Right hindlimb (tissue), 1 donor: ENCODE results near the gene ACSS1.

Experiments used
- DNase-seq: peaks from one replicate; pipeline ENCODE4 v3.0.0-alpha.2; 2018

Gene ACSS1

DNA sequence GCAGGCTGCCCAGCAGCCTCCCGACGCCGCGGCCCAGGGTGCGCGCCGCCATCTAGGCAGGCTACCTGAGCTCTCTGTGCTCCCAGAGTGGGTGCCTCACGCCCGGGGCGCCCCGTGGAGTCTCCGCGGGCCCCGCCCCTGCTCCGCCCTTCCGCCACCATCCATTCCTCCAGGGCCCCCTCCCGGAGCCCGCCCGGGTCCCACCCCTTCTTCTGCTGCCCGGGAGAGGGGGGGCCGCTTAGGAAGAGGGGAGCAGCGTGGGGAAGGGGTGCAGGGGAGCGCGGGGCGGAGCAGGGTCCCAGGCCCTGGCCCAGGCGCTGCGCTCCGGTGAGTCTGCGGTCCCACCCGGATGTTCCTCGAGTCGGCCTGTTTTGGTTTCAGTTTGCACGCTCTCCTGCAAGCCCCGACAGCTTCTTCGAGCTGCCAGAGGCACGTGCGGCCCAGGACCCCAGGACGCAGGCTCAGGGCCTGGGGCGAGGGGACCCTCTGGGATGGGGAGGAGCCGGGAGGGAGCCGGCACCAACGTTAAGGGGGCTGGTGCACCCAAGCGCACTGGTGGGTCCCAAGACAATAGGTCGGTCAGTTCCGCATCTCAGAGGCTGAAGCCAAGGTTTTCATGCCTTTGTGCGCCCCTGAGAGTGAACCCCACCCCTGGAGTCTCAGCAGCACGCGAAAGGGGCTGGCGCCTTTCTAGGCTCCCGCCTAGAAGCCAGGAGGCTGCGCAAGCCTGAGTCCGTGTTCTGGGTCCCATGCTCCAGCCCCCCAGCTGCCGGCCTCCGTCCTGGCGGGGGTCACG lies at the start of gene ACSS1:
TSS of gene ACSS1 (minus strand) at position 89 of the 796 bp plus-strand sequence. CDS start at position 52, 37 bp downstream.
- DNase-seq, result peak; percentile 66

- no peak for DNase-seq
Measured at GRCh38 chr20:25103526-25103925, 45.6 kb upstream of the ACSS1 start.

DNA sequence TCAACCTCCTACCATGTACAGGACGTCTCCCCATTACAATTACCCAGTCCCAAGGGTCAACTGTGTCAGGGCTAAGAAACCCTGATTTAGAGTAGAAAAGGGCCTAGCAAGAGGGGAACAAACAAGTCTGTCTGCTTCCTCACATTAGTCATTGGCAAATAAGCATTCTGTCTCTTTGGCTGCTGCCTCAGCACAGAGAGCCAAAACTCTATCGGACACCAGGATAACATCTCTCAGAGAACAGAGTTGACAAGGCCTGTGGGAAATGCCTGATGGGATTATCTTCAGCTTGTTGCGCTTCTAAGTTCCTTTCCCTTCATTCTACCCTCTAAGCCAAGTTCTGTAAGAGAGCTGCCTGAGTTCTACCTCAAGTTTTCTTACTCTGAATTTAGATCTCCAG lies 43.0 kb upstream of the ACSS1 start:
- DNase-seq, result no peak

DNA sequence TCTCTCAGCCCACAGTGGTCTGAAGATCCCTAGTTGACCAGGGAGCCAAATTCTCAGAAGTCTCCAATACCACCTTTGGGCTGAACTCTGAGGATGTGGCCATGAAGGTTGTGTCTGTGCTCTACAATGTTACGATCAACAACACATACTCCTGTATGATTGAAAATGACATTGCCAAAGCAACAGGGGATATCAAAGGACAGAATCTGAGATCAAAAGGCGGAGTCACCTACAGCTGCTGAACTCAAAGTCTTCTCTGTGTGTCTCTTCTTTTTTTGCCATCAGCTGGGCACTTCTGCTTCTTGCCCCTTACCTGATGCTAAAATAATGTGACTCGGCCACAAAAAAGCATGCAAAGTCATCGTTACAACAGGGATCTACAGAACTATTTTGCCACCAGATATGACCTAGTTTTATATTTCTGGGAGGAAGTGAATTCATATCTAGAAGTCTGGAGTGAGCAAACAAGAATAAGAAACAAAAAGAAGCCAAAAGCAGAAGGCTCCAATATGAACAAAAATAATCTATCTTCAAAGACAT lies 41.7 kb upstream of the ACSS1 start:
- no peak for DNase-seq

DNA sequence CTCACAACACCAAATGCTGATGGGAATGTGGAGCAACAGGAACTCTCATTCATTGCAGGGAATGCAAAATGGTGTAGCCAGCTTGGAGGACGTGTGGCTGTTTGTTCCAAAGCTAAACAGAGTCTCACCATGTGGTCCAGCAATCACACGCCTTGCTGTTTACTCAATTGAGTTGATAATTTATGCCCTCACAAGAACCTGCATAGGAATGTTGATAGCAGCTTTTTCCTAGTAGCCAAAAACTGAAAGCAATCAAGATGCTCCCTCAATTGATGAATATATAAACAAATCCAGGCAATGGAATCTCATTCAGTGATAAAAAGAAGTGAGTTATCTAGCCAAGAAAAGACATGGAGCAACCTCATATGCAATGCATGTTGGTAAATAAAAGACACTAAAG lies 39.6 kb upstream of the ACSS1 start:
- DNase-seq, result no peak

GRCh38 chr20:25090492-25091429 lies 32.8 kb upstream of the ACSS1 start:
- DNase-seq, result no peak

DNA sequence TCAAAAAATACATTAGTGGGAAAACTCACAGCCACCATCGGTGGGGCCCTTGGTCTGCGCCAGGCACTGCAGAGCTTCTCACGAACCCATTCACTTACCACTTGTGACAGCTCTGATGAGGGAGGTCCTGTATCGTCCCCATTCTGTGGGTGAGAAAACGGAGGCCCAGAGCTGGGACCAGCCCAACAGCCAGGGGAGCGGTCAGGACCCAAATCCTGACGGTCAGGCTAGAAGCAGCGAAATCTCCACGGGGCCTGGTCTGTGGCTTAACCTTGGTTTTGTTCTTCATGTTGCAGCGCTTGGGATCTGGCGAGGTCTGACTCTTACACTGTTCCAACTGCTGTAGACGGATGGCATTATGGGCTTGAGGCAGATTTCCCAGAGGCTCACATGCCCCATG lies 31.7 kb upstream of the ACSS1 start:
- no peak for DNase-seq

- DNase-seq, result no peak
Measured at GRCh38 chr20:25089096-25089495, 31.2 kb upstream of the ACSS1 start.

DNA sequence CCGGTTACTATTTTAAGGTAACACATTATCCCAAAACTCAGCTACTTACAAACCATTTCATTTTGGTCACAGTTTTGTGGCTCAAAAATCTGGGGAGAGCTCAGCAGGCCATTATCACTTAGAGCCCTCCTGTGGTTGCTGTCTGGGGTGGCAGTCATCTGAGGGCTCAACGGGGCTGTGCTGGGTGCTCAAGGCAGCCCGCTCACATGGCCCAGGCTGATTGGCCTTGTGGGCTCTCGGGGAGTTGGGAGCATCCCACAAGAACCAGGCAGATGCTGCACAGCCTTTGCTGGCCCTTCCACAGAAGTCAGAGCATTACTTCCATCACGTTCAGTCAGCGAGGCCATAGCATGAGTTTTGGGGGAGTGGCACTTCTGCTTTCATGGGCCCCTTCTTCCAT lies 30.3 kb upstream of the ACSS1 start:
- no peak for DNase-seq

- no peak for DNase-seq
Measured at GRCh38 chr20:25087186-25087929, 29.4 kb upstream of the ACSS1 start.

- no peak for DNase-seq
Measured at GRCh38 chr20:25085756-25086495, 28.0 kb upstream of the ACSS1 start.

DNA sequence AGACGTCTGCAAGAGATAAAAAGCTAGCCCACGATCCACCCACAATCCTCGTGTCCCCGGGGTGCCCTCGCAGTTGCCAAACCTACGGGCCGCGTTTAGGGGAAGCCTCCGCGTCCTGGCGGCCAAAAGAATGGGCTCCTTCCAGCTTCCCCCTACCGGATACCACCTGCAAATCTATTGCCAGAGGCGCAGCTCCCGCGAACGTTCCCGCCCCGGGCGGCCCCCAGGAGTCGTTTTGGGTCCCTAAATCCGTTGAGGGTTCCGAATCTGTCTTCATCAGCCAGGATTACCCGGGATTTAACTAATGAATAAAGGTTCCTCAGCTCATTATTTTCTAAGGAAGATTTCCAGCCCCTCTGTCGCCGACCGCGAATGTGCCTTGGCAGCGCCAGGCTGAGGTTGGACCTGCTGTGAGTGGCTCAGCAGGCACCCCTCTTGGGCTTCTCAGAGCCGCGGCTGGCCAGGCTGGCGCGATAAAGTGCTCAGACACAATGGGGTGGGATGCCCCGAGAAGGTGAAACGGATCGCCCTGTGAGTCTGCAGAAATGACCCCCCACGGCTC lies 26.8 kb upstream of the ACSS1 start:
- no peak for DNase-seq

- no peak for DNase-seq
Measured at GRCh38 chr20:25083773-25084625, 26.1 kb upstream of the ACSS1 start.

DNA sequence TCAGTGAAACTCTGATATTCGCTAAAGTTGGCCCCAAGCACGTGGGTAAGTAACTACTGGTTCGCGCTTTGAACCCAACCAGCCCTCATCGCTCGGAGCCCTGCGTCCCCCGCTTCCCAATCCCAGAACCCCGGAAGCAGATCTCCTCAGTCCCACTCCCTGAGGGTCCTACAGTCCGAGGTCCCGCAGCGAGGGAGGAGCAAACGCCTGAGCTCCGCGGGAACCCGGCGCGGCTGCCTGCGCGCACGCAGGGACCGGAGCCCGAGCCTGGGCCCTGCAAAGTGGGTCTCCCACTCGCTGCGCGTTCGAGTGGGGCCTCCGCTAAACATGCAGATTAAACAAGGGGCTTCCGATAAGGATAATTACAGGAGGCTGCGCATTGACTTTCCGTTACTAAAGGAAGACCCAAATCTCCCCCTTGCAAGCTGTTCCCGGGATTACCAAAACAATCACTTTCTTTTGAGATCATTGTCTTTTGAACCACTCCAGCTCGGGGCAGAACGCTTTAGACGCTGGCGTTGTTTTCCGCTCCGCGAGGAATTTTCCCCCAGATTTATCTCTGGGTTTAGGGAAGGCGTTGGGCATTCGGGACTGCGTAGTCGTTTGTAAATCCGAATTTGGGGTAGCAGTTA lies 25.3 kb upstream of the ACSS1 start:
- DNase-seq, result no peak

GRCh38 chr20:25082498-25082873 lies 24.5 kb upstream of the ACSS1 start:
- no peak for DNase-seq

DNA sequence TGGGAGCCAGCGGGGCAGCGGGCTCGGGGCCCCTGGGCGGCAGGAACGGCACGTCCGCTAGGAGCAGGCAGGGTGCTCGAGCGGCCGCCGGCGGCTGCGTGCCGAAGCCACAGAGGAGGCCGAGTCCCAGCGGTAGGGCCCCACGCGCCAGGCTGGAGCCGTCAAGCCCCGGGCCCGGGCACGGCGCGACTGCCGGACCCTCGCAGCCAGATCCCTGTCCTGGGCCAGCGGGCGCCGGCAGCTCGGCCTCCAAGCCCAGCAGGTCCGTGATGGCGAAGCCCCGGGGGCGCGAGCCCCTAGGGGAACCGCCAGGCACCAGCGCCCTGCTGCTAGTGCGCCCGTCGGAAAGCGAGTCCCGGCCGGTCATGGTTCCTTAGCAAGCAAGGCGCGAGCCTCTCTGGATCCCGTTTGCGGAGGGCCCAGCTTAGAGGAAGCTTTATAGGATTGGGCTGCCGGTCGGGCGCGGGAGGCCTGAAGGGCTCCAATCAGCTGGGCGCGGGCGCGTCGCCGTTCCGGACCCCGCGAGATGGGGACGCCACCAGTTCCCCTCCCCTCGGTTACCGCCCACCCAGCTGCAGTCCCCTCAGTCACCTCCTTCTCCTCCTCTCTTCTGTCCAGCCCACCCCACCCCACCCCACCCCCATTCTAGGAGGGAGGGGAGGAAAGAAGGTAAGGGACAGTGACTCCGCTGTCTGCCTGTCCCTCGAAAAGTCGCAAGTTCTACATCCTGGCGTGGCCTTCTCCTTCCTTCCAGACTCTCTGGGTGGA lies 24.0 kb upstream of the ACSS1 start, which contains the start of gene VSX1:
TSS of gene VSX1 (minus strand) at position 412 of the 768 bp plus-strand sequence. CDS start at position 367, 45 bp downstream.
- no peak for DNase-seq

- peak; percentile 53 for DNase-seq
Measured at GRCh38 chr20:25081065-25081729, 23.3 kb upstream of the ACSS1 start.

GRCh38 chr20:25079171-25079570 lies 21.2 kb upstream of the ACSS1 start:
- DNase-seq, result no peak

GRCh38 chr20:25078662-25079061 lies 20.7 kb upstream of the ACSS1 start:
- no peak for DNase-seq
